HG03439 (cell line): Measurements from ENCODE around the gene OR7G2.

Source experiments
- ATAC-seq: cut with Tn5 transposase; IDR thresholded peaks from one replicate; pipeline ENCODE4 v1.9.1; 2021; ENCODE audit warnings: mild to moderate bottlenecking, moderate library complexity; ENCODE audit not compliant: unreplicated experiment

OR7G2 gene

GRCh38 chr19:9107375-9107774, at the start of gene OR7G2:
Gene OR7G2 (minus strand): TSS chr19:9107475. CDS start chr19:9103243, 4,232 bp downstream.
- no peak for ATAC-seq

- no peak for ATAC-seq
Observed at GRCh38 chr19:9156304-9156703, 49.0 kb upstream of the OR7G2 start.

- ATAC-seq, result no peak
Observed at GRCh38 chr19:9155591-9155990, 48.3 kb upstream of the OR7G2 start.

- no peak for ATAC-seq
Observed at GRCh38 chr19:9151367-9151766, 44.1 kb upstream of the OR7G2 start.

- no peak for ATAC-seq
Observed at GRCh38 chr19:9150650-9151049, 43.4 kb upstream of the OR7G2 start.

GRCh38 chr19:9149997-9150396, 42.7 kb upstream of the OR7G2 start:
- no peak for ATAC-seq

GRCh38 chr19:9148697-9149096, 41.4 kb upstream of the OR7G2 start:
- ATAC-seq, result no peak

- ATAC-seq, result no peak
Observed at GRCh38 chr19:9146882-9147281, 39.6 kb upstream of the OR7G2 start.

- ATAC-seq, result no peak
Observed at GRCh38 chr19:9144920-9145319, 37.6 kb upstream of the OR7G2 start.

GRCh38 chr19:9140159-9140874, 33.0 kb upstream of the OR7G2 start, which contains the start of gene ZNF317:
Gene ZNF317 (plus strand): TSS chr19:9140397. CDS start chr19:9156017, 15,620 bp downstream.
- peak; percentile 92 for ATAC-seq

- peak; percentile 11 for ATAC-seq
Observed at GRCh38 chr19:9139609-9140158, 32.4 kb upstream of the OR7G2 start.

GRCh38 chr19:9132422-9132821, 25.1 kb upstream of the OR7G2 start:
- ATAC-seq, result no peak

- no peak for ATAC-seq
Observed at GRCh38 chr19:9130965-9131364, 23.7 kb upstream of the OR7G2 start.

GRCh38 chr19:9128171-9128570, 20.9 kb upstream of the OR7G2 start:
- no peak for ATAC-seq

- ATAC-seq, result no peak
Observed at GRCh38 chr19:9126900-9127405, 19.7 kb upstream of the OR7G2 start, which contains the start of gene OR7G3. Gene OR7G3 (minus strand): TSS chr19:9126950. CDS start chr19:9126950, 0 bp downstream.

- ATAC-seq, result no peak
Observed at GRCh38 chr19:9116547-9116946, 9.3 kb upstream of the OR7G2 start.

GRCh38 chr19:9115307-9115813, 8.1 kb upstream of the OR7G2 start, which contains the start of gene OR7G1:
Gene OR7G1 (minus strand): TSS chr19:9115763. CDS start chr19:9115763, 0 bp downstream.
- no peak for ATAC-seq

GRCh38 chr19:9109959-9110358, 2.7 kb upstream of the OR7G2 start:
- ATAC-seq, result no peak

- ATAC-seq, result no peak
Observed at GRCh38 chr19:9086761-9087160, 20.5 kb downstream of the OR7G2 start, which contains the start of gene OR1M1. Gene OR1M1 (plus strand): TSS chr19:9087061. CDS start chr19:9093245, 6,184 bp downstream.

- no peak for ATAC-seq
Observed at GRCh38 chr19:9078651-9079050, 28.6 kb downstream of the OR7G2 start.

- no peak for ATAC-seq
Observed at GRCh38 chr19:9076901-9077300, 30.4 kb downstream of the OR7G2 start.
